22Rv1 (cell line): ENCODE measurements around the gene SPEF1.

Experiments used
- H3K27ac ChIP-seq: fragments of 450-650 bp; 2 replicates; pipeline ENCODE4 v1.5.1; 2017
- ZFX ChIP-seq: fragments of 450-650 bp; IDR thresholded peaks from 2 replicates; pipeline ENCODE4 v1.6.1; 2017; ENCODE audit warnings: antibody characterized with exemption, borderline replicate concordance
- TF ChIP-seq, protein P1 (sequence below): fragments of 450-650 bp; IDR thresholded peaks from 2 replicates; pipeline ENCODE4 v1.5.1; 2017; ENCODE audit warnings: mild to moderate bottlenecking

SPEF1 gene

DNA sequence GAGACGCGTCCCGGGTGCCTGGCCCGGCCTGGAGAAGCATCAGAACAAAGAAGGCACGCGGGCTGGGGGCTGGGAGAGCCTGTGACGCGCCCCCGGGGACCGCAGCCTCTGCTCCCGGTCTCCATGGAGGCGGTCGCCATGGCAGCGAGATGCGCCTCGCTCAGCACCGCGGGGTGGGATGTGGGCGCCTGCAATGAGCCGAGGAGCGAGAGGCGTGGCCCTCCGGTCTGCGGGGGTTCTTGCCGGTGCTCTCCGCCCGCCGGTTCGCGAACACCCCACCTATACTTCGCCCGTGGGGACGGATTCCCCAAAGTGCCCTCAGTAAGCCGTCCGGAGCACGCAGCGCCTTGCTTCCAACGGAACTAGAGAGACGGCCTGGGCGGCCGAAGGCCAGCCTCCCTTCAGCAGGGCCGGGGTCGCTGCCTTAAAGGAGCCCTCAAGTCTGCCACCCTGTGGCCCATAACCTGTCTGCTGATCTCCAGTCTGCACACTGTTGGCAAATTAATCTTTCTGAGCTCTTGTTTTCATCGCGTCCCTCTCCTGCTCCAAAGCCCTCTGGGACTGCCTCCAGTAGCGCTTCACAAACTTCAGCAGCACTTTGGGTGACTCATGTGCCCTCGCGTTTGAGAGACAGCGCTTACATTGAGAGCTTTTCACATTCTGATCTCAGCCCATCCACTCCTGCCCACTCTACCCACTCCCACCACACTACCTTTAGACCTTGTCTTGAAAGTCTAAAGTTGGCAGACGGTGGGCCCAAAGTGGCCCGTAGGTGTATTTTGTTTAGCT lies 12.7 kb downstream of the SPEF1 start:
- no peak for TF ChIP-seq ZFX
- TF ChIP-seq, protein P1, sequence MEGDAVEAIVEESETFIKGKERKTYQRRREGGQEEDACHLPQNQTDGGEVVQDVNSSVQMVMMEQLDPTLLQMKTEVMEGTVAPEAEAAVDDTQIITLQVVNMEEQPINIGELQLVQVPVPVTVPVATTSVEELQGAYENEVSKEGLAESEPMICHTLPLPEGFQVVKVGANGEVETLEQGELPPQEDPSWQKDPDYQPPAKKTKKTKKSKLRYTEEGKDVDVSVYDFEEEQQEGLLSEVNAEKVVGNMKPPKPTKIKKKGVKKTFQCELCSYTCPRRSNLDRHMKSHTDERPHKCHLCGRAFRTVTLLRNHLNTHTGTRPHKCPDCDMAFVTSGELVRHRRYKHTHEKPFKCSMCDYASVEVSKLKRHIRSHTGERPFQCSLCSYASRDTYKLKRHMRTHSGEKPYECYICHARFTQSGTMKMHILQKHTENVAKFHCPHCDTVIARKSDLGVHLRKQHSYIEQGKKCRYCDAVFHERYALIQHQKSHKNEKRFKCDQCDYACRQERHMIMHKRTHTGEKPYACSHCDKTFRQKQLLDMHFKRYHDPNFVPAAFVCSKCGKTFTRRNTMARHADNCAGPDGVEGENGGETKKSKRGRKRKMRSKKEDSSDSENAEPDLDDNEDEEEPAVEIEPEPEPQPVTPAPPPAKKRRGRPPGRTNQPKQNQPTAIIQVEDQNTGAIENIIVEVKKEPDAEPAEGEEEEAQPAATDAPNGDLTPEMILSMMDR, result peak; percentile 38; the same call in 1 of the 2 replicates

DNA sequence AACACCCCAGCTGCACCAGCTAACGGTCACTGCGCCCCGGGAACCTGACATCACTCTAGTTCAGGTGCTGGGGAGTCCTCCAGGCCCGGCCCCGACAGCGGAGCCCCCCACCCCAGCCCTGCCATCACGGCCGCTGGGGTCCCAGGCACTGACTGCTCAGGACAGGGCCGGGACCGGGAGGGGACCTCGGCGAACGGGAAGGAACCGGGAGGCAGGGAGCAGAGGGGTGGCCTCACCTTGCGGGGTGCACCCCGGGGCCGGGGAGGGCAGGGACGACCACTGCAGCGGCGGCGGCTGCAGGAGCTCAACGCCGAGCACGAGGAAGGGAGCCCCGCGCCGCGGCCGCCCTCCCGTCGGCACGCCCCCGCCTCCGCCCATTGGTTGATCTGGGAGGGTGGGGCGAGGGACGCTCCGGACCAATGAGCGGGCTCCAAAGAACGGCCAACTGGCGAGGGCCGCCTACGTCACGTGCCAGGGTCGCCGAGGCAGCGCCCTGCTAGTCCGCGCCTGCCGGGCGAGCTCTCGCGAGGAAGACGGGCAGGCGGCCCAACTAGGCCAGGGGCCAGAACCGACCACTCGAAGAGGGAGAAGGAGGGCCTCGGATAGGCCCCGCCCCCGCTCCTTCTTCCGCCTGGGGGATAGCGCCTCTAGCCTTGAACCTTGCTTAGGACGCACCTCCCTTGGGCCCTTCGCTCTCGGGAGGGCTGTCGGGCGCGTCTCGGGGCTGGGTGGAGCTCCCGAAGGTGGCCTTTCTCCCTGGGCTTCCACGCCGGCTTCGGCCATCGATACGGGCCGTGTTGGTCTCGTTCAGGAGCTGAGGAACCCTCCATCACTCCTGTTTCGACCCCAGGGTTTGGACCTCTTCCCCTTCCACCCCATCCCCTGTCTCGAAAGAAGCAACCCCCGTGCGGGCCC lies 13.6 kb downstream of the SPEF1 start, which contains the start of gene ADISSP:
Gene ADISSP (minus strand): TSS at position 327 of the 915 bp plus-strand sequence. CDS start 7,653 bp downstream, outside the sequence.
- H3K27ac ChIP-seq, result peak within 1 kb of the TSS; percentile 83
- TF ChIP-seq, protein P1, result no peak
- TF ChIP-seq ZFX, result no peak

More for the DNA sequence above, 12.7 kb downstream of the SPEF1 start:
- H3K27ac ChIP-seq, result peak overlapping the region; percentile 83

DNA sequence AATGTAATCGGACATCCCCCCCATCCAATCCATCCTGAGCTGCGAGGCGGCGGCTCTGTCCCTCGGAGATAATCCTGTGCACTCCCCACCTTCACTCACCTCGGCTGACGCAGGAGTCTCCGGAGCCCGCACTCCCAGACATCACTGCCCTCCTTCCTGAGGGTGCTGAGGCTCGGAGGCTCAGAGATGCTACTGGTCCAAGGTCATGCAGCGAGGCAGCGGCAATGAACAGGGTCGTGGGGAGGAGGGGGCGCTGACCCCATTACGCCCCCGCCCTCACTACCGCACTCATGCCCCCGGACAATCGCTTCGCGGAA lies 14.2 kb downstream of the SPEF1 start:
- H3K27ac ChIP-seq, result peak overlapping the region; percentile 83; the same call in 1 of the 2 replicates
- TF ChIP-seq ZFX, result no peak
- TF ChIP-seq, protein P1, result no peak

DNA sequence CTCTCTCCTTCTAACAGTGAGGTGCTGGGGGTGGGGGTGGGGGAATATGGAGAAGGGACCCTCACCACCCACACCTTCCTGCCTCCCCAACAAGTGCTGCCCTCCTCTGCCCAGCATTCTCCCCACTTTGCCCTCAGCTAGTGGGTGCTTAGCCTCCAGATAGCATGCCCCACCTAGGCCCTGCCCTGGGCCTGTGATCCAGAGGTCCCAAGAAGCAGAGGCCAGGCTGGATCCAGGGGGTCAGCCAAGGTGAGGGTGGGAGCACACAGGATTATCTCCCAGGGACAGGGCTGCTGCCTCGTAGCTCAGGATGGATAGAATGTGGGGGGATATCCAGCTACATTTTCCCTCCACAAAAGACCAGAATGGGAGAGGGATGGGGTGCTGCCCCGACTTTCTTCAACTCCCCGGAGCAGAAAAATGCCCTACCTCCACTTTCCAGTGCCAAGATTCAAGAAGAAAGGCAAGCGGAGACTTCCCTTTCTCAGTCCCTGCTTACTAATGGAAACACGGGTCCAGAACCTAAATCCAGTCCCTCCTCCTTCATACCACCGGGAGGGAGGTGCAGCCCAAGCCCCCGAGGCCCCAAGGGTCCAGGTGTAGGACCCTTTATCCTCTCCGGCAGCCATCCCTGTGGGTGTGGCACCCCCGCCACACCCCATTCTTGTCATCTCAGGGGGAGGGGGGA lies 14.7 kb downstream of the SPEF1 start:
- TF ChIP-seq, protein P1, result no peak
- TF ChIP-seq ZFX, result no peak
- H3K27ac ChIP-seq, result no peak overlapping the region

DNA sequence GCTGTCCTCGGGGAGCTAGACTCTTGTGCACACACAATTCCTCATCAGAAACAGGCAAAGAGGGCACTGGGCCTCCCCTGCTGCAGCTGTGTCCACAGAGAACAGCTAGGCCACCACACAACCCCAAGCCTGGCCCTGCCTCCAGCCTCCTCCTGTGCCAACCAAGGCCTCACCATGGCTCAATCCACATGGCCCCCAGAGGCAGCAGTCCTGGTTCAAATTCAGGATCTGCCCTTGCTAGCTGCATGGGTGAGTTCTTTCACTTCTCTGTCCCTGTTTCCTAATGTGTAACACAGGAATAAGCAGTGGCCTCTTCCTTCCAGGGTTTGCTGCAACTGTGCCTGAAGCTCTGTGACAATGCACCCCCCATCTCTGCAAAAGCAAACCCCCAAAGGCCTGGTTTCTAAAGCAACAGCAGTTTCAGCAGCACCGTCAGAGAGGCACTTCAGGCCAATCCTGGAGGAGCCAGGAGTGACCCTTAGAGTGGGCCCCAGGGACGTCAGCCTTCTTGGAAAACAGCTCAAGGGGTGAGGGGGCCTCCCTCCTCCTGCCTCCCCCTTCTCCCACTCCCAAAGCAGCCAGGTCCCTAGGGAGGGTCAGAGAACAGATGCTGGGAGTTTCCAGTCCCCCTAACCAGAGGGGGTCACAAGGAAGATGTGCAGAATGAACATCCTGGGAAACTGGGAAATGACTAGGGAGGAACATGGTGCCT lies 15.9 kb downstream of the SPEF1 start:
- no peak for TF ChIP-seq ZFX
- TF ChIP-seq, protein P1, result no peak
- no peak overlapping the region for H3K27ac ChIP-seq

DNA sequence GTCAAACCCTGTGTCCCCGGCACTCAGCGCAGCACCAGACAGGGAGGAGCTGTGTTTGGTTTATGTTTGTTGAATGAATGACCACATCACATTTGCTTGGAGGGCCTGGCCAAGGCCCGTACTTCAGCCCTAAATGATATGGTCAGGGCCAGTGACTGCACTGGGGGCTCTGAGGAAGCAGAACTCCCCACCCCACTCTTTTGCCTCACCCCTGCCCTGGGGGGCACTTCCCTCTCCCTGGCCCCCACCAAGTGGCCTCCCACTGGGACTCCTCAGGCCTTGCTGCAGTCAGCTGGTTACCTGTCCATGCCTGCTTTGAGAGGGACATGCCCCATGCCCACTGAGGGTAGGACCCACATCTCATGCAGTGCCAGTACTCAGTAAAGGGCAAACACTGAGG lies 16.6 kb downstream of the SPEF1 start:
- TF ChIP-seq, protein P1, result no peak
- TF ChIP-seq ZFX, result no peak
- no peak overlapping the region for H3K27ac ChIP-seq
